DMS114 treated with DMSO at 0.1 percent for 48 hours (cell line): Measurements from ENCODE around the gene CMTM2.
"Not testable (repeated sequence)": the region's sequence is repeated elsewhere in the genome, so short reads cannot be mapped to it uniquely, and the experiment has no call there.

Experiments
- DNase-seq: peaks from one replicate; lab custom pipeline; 2025; ENCODE audit not compliant: unreplicated experiment; lab: John Stamatoyannopoulos, UW

The CMTM2 gene

GRCh38 chr16:66552286-66553177, 26.7 kb upstream of the CMTM2 start, which contains the start of gene CKLF:
CKLF (plus strand) TSS chr16:66552576; CDS start chr16:66552716, 140 bp downstream.
- DNase-seq, result peak; percentile 86

DNA sequence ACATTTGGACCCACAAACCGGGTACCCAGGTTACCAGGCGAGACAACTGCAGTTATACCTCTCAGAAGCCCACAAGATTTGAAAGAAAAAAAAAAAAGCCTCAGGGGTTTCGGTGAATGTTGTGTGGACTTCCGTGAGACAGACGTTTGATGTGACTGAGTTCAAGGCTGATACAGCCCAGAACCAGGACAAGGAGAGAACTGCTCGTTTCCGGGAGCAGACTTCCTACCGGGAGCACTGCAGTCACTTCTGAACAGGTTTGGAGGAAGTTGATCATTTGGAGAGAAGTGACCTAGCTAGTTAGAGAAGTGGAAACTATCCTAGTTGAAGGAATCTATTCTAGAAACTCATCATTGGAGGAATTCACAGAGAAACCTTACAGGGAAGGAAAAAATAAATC, 26.0 kb upstream of the CMTM2 start:
- no peak for DNase-seq

- no peak for DNase-seq
Observed at GRCh38 chr16:66554021-66554420, 25.2 kb upstream of the CMTM2 start.

DNA sequence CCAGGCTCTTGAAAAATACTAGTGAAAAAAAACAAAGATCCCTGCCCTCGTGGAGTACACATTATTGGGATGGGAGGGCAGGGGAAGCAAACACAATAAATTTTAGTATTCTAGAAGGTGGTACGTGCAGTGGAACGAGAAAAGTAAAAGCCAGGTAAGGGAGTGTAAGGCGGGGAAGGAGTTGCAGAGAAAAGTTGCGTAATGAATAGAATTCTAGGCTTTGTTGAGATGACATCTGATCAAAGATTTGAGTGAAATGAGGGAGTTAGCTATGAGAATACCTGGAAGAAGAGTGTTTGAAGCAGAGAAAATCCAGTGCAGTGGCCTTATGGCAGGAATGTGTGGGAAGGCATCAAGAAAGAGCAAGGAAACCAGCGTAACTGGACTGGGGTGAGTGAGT, 24.8 kb upstream of the CMTM2 start:
- DNase-seq, result no peak

GRCh38 chr16:66560107-66560506, 19.2 kb upstream of the CMTM2 start:
- no peak for DNase-seq

GRCh38 chr16:66561381-66562080, 17.7 kb upstream of the CMTM2 start:
- DNase-seq, result no peak

GRCh38 chr16:66562409-66562808, 16.9 kb upstream of the CMTM2 start:
- DNase-seq, result no peak

GRCh38 chr16:66562986-66563385, 16.3 kb upstream of the CMTM2 start:
- no peak for DNase-seq

DNA sequence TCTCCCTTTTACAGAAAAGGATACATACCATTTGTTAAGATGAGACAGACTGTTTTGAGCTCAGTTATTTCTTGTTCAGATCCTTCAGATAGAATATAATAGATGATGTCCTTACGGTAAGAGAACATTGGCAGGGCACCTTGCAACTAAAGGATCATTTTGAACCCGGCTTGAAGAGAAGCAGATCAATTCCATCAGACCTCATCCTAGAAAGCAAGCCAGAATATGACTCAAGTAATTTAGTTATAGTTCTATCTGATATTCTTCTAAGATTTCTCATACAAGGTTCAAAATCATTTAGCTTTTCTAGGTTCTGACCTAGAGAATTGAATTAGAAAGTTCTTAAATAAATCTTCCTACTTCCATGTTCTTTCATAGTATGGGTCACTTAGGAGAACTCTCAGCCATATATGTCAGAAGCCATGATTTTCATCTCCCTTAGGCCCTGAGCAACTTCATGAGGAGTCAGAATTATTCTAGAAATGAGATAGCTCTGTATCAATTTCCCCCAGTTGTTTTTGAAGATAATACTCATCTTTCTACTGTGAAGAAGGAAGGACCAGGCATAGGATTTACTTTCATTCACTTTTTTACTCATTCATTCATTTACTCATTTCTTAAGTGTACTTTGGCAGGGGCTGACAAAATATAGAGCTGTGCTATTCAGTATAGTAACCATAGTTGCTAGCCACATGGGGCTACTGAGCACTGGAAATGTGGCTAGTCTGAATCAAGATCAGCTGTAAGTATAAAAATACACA, 15.5 kb upstream of the CMTM2 start:
- DNase-seq, result no peak

DNA sequence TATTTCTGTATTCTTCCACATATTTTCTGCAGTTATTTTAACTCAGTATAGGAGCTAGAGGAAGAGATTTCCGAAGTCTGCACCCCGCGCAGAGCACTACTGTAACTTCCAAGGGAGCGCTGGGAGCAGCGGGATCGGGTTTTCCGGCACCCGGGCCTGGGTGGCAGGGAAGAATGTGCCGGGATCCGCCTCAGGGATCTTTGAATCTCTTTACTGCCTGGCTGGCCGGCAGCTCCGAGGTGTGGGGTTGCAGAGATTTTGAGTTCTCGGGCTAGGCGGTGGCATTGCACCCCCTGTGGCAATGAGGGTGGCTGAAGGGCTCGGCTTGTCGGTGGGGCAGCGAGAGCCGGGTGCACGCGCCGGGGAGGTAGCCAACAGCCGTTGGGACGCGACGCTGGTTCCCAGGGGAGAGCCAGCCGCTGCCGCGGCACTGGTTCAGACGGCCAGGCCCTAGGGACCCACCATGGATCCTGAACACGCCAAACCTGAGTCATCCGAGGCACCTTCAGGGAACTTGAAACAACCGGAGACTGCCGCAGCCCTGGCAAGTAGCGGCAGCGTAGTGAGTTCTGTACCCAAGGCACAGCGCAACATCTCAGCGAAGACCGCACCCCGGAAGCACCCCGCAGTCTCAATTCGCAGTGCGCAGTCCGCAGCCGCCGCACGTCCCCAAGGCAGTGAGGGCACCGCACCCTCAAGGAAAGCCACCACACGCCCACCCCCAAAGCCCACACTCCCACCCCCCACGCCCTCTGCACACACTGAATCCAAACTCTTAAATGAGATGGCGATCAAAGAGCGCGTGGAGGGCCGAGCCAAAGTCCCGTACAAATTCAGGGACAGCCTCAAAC, 13.0 kb upstream of the CMTM2 start, which contains the start of gene CMTM1:
CMTM1 (plus strand) TSS at position 389 of the 851 bp plus-strand sequence; CDS start at position 464, 75 bp downstream.
- DNase-seq, result no peak

GRCh38 chr16:66567270-66567669, 12.0 kb upstream of the CMTM2 start:
- DNase-seq, result not testable (repeated sequence)

DNA sequence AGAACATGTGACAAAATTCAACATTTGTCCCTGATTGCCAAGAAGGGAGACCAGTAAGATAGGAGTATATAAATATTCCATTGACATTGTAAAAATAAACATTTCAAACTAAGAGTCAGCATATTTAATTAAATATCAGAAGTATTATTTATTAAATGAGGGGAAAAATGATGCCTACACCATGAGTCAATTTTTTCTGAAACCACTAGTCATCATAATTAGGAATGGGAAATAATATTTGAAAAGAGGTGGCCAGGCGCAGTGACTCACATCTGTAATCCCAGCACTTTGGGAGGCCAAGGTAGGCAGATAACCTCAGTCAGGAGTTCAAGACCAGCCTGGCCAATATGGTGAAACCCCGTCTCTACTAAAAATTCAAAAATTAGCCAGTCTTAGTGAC, 10.9 kb upstream of the CMTM2 start:
- DNase-seq, result no peak

GRCh38 chr16:66569131-66569530, 10.1 kb upstream of the CMTM2 start:
- DNase-seq, result no peak

- no peak for DNase-seq
Observed at GRCh38 chr16:66569827-66570405, 9.3 kb upstream of the CMTM2 start.

GRCh38 chr16:66572356-66572755, 6.9 kb upstream of the CMTM2 start:
- no peak for DNase-seq

- DNase-seq, result no peak
Observed at GRCh38 chr16:66574081-66574480, 5.2 kb upstream of the CMTM2 start.

DNA sequence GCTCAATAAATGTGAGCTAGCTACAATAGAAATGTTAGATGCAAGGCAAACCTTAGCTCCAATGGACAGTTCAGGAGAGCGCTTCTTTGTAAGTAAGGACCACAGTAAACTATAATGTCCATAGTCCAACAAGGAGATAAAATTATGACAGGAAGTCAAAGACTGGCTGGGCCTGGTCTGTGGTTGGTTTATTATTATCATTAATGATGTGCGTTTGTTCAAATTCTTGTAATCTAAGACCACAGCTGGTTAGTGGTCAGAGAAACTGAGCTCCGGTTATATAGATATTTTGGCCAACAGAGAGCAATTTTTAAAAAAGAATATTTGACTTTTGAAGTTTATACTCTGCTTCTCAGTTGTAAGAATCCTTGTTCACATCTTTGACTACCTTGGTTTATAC, 4.7 kb upstream of the CMTM2 start:
- no peak for DNase-seq

GRCh38 chr16:66575060-66575459, 4.2 kb upstream of the CMTM2 start:
- no peak for DNase-seq

DNA sequence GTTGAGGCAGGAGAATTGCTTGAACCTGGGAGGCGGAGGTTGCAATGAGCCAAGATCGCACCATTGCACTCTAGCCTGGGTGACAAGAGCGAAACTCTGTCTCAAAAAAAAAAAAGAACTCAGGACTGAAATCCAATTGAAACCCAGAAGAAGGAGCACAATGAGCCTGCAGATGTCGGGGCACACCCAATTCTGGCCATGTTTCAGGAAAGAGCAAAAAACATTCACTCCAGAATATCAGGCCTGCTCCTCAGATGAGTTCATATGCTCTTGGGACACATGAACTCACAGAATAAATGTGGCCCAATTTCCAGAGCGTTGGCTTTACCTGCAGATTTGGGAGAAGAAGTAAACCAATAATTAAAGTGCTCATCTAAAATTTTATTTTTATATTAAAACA, 3.0 kb upstream of the CMTM2 start:
- DNase-seq, result no peak

DNA sequence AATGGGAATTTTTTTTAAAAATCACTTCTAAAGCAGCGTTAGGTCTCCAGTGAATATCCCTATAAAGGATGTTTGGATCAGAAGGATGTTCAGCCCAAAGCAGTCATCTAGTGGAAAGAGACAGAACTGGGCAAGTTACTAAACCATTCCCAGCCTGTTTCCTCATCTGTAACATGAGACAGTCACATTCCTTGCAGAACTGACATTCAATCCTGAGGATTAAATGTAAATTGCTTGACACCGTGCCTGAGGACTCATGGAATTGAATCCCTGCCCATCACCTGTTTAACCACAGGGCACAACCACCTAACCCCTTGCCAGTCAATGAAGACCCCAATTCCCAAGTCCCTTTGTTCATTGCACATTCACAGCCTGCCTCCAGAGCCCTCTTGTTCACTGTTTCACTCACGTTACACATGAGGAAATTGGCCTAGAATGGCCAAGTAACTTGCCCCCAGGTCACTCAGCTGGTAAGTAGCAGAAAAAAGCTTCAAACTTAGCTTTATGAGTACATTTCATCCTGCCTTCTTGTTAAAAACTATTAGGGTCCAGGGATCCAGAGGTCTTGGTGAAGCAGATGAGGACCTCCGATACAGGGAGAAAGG, 1.4 kb downstream of the CMTM2 start:
- DNase-seq, result no peak
